ENCODE results near the gene ACTR1A.

GRCh38 chr10:102523250-102524029, 20.9 kb upstream of the ACTR1A start:
- TF ChIP-seq CREM (CRISPR knock-in tag; IDR thresholded peaks at IDR 0.05) (no peak), TCF7 (CRISPR knock-in tag; IDR thresholded peaks at IDR 0.05; ENCODE audit: low read depth) (no peak), CTCF (IDR thresholded peaks at IDR 0.05) (no peak), MAX (CRISPR knock-in tag; IDR thresholded peaks at IDR 0.05) (no peak), USF2 (CRISPR knock-in tag; IDR thresholded peaks at IDR 0.05) (no peak), SP1 (CRISPR knock-in tag; conservative IDR thresholded peaks at IDR 0.05) (no peak), NR1H2 (CRISPR knock-in tag; IDR thresholded peaks at IDR 0.05) (no peak)
